WTC11 (cell line): Measurements from ENCODE around the gene ACSBG1. TPM values are rescaled to one million over a fixed set of nuclear protein-coding genes. Genes with fewer than 3 reads are reported as not detected.

ENCODE experiments used
- ATAC-seq: fragments of 200-7000 bp; cut with Tn5 transposase; 2 replicates; pipeline ENCODE4 v1.10.0; 2021; ENCODE audit warnings: mild to moderate bottlenecking, moderate library complexity
- CTCF ChIA-PET: fragments of 300-600 bp; sonication (Branson Sonifier 250); formaldehyde crosslinking; loops from one replicate; lab custom pipeline; 2021; ENCODE audit warnings: antibody characterized with exemption; lab: Charles Lee
- POLR2A ChIA-PET: fragments of 350-600 bp; sonication (Branson Sonifier 250); formaldehyde crosslinking; loops from one replicate; lab custom pipeline; 2021; ENCODE audit warnings: antibody characterized with exemption; lab: Charles Lee
- DNase-seq: peaks from one replicate; pipeline ENCODE4 v3.0.0; 2021; ENCODE audit warnings: low spot score
- H3K27ac Mint-ChIP-seq: 2 replicates; pipeline ENCODE4 v1.8.0; 2021; ENCODE audit warnings: mixed read lengths
- H3K27me3 Mint-ChIP-seq: 2 replicates; pipeline ENCODE4 v1.8.0; 2021; ENCODE audit warnings: low read depth, mild to moderate bottlenecking, moderate library complexity, mixed read lengths
- H3K36me3 Mint-ChIP-seq: 2 replicates; pipeline ENCODE4 v1.8.0; 2021; ENCODE audit warnings: mixed read lengths
- H3K4me1 Mint-ChIP-seq: 2 replicates; pipeline ENCODE4 v1.8.0; 2022; ENCODE audit warnings: mixed read lengths
- H3K4me3 Mint-ChIP-seq: 2 replicates; pipeline ENCODE4 v1.8.0; 2021; ENCODE audit warnings: mild to moderate bottlenecking, moderate library complexity, mixed read lengths
- H3K9me3 Mint-ChIP-seq: 2 replicates; pipeline ENCODE4 v1.8.0; 2021; ENCODE audit warnings: mixed read lengths
- ATF1 ChIP-seq: sonication (generic); formaldehyde crosslinking; IDR thresholded peaks from 2 replicates; pipeline ENCODE4 v1.8.1; 2023; ENCODE audit warnings: mild to moderate bottlenecking, moderate library complexity, missing genetic modification reagents
- CREM ChIP-seq: sonication (generic); formaldehyde crosslinking; IDR thresholded peaks from 2 replicates; pipeline ENCODE4 v1.8.1; 2022; ENCODE audit warnings: mild to moderate bottlenecking, missing genetic modification reagents, moderate library complexity
- FOXK1 ChIP-seq: sonication (generic); formaldehyde crosslinking; IDR thresholded peaks from 2 replicates; pipeline ENCODE4 v1.8.0; 2022; ENCODE audit warnings: mild to moderate bottlenecking, moderate library complexity, missing genetic modification reagents
- GTF2I ChIP-seq: fragments of 250-450 bp; sonication (Bioruptor Pico); conservative IDR thresholded peaks from 2 replicates; pipeline ENCODE4 v1.4.0; 2021; ENCODE audit warnings: mild to moderate bottlenecking
- KAT7 ChIP-seq: sonication (generic); formaldehyde crosslinking; IDR thresholded peaks from 2 replicates; pipeline ENCODE4 v1.8.1; 2023; ENCODE audit warnings: missing genetic modification reagents, mild to moderate bottlenecking, borderline replicate concordance
- MXD4 ChIP-seq: fragments of 250-450 bp; sonication (Bioruptor Pico); IDR thresholded peaks from 2 replicates; pipeline ENCODE4 v1.8.0; 2021; ENCODE audit warnings: mild to moderate bottlenecking, moderate library complexity, borderline replicate concordance
- NFATC4 ChIP-seq: fragments of 250-450 bp; sonication (Bioruptor Pico); IDR thresholded peaks from 2 replicates; pipeline ENCODE4 v1.9.0; 2021; ENCODE audit warnings: mild to moderate bottlenecking
- RORB ChIP-seq: fragments of 250-450 bp; sonication (Bioruptor Pico); IDR thresholded peaks from 2 replicates; pipeline ENCODE4 v1.9.0; 2021; ENCODE audit warnings: mild to moderate bottlenecking
- SMAD3 ChIP-seq: sonication (generic); formaldehyde crosslinking; IDR thresholded peaks from 2 replicates; pipeline ENCODE4 v1.8.0; 2022; ENCODE audit warnings: missing genetic modification reagents, mild to moderate bottlenecking, borderline replicate concordance
- SMAD4 ChIP-seq: sonication (generic); formaldehyde crosslinking; IDR thresholded peaks from 2 replicates; pipeline ENCODE4 v1.8.0; 2022; ENCODE audit warnings: mild to moderate bottlenecking, missing genetic modification reagents
- ZNF121 ChIP-seq: sonication (generic); formaldehyde crosslinking; IDR thresholded peaks from 2 replicates; pipeline ENCODE4 v1.8.0; 2023; ENCODE audit warnings: missing genetic modification reagents
- ZNF317 ChIP-seq: sonication (generic); formaldehyde crosslinking; IDR thresholded peaks from 2 replicates; pipeline ENCODE4 v1.8.1; 2023; ENCODE audit warnings: low read depth, mild to moderate bottlenecking, moderate library complexity, missing genetic modification reagents, borderline replicate concordance
- total RNA-seq: library from RNA; stranded (reverse); gene quantifications from 3 replicates; pipeline ENCODE4 v1.2.3, GENCODE V29; 2021
- TF ChIP-seq, protein P1 (sequence below): sonication (generic); formaldehyde crosslinking; IDR thresholded peaks from 2 replicates; pipeline ENCODE4 v1.8.1; 2023; ENCODE audit warnings: mild to moderate bottlenecking, missing genetic modification reagents
- TF ChIP-seq, protein P2 (sequence below): sonication (generic); formaldehyde crosslinking; conservative IDR thresholded peaks from 2 replicates; pipeline ENCODE4 v1.8.1; 2022; ENCODE audit warnings: mild to moderate bottlenecking, missing genetic modification reagents
- TF ChIP-seq, protein P3 (sequence below): sonication (generic); formaldehyde crosslinking; IDR thresholded peaks from 2 replicates; pipeline ENCODE4 v1.8.1; 2023; ENCODE audit warnings: mild to moderate bottlenecking, missing genetic modification reagents, borderline replicate concordance
- TF ChIP-seq, protein P4 (sequence below): sonication (generic); formaldehyde crosslinking; IDR thresholded peaks from 2 replicates; pipeline ENCODE4 v1.8.0; 2022; ENCODE audit warnings: mild to moderate bottlenecking, missing genetic modification reagents
- TF ChIP-seq, protein P5 (sequence below): sonication (generic); formaldehyde crosslinking; IDR thresholded peaks from 2 replicates; pipeline ENCODE4 v1.8.0; 2023; ENCODE audit warnings: mild to moderate bottlenecking, missing genetic modification reagents

The ACSBG1 gene
- total RNA-seq, 1 experiment from 2014 or later = 5.8 TPM

DNA sequence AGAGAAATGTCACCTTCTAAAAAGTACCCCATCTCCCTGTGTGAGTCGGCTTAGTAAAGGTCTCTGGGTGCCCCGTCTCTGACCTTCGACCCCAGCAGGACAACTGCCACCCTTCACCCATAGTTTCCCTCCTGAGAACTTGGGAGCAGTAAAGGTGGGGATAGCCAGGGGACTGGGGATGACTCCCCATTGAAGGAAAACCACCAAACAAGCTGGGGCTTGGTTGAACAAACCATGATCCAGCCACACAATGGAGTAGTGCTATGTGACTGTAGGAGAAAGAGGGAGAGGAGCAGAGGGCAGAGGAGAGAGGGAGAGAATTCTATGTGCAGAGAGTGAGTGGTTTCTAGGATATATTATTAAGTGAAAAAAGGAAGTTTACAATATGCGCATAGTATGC is 51.5 kb downstream of the ACSBG1 start:
- H3K4me1 Mint-ChIP-seq = peaks cover 7% of the 10 kb centered on the region
- no peaks in the 10 kb centered on the region for H3K9me3 Mint-ChIP-seq
- H3K36me3 Mint-ChIP-seq = no peaks in the 10 kb centered on the region
- ChIA-PET CTCF (interaction anchor here (1.0 to 1.5 kb wide), 2 partner anchors 13 to 51 kb away, joined by 3 to 4 read pairs; no protein-coding TSS in a partner anchor), POLR2A (no interaction called here)
- no peak overlapping the region for H3K4me3 Mint-ChIP-seq
- peak overlapping the region; percentile 81 for H3K27ac Mint-ChIP-seq
- ATAC-seq (no peak), DNase-seq (no peak)
- no peak for TF ChIP-seq GTF2I (CRISPR knock-in tag)
- TF ChIP-seq, protein P1, sequence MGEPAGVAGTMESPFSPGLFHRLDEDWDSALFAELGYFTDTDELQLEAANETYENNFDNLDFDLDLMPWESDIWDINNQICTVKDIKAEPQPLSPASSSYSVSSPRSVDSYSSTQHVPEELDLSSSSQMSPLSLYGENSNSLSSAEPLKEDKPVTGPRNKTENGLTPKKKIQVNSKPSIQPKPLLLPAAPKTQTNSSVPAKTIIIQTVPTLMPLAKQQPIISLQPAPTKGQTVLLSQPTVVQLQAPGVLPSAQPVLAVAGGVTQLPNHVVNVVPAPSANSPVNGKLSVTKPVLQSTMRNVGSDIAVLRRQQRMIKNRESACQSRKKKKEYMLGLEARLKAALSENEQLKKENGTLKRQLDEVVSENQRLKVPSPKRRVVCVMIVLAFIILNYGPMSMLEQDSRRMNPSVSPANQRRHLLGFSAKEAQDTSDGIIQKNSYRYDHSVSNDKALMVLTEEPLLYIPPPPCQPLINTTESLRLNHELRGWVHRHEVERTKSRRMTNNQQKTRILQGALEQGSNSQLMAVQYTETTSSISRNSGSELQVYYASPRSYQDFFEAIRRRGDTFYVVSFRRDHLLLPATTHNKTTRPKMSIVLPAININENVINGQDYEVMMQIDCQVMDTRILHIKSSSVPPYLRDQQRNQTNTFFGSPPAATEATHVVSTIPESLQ = no peak
- TF ChIP-seq, all 79 proteins: peak for 0
- no peaks in the 10 kb centered on the region for H3K27me3 Mint-ChIP-seq

DNA sequence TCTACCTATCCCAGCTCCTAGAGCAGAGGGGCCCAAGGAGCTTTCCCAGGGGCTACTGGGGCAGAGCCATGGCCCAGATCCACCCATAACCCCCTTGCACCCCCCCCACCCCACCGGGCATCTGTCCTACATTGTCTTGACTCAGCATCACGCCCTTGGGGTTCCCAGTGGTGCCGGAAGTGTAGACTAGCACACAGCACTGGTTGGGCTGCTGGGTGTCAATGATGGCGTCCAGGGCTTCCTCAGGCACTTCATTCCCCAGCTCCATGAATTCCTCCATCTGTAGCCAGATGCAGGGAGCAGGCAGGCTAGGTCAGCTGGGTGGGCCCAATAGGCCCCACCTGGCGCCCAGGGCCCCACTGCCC is 52.0 kb downstream of the ACSBG1 start:
- POLR2A ChIA-PET = no interaction called here
- no peak for ATAC-seq
- Mint-ChIP-seq H3K9me3 (no peaks in the 10 kb centered on the region), H3K27ac (no peak overlapping the region), H3K36me3 (no peaks in the 10 kb centered on the region), H3K4me3 (no peak overlapping the region), H3K4me1 (peaks cover 7% of the 10 kb centered on the region), H3K27me3 (no peaks in the 10 kb centered on the region)
- no peak for DNase-seq
- TF ChIP-seq, protein P2, sequence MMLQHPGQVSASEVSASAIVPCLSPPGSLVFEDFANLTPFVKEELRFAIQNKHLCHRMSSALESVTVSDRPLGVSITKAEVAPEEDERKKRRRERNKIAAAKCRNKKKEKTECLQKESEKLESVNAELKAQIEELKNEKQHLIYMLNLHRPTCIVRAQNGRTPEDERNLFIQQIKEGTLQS = no peak
- TF ChIP-seq MXD4 (CRISPR knock-in tag) (no peak), ATF1 (CRISPR knock-in tag) (no peak), RORB (CRISPR knock-in tag) (no peak), ZNF317 (CRISPR knock-in tag) (no peak), NFATC4 (CRISPR knock-in tag) (no peak), SMAD4 (CRISPR knock-in tag) (no peak), CREM (CRISPR knock-in tag) (no peak), ZNF121 (CRISPR knock-in tag) (no peak), KAT7 (CRISPR knock-in tag) (no peak), SMAD3 (CRISPR knock-in tag) (no peak), FOXK1 (CRISPR knock-in tag) (no peak)
- TF ChIP-seq, protein P3, sequence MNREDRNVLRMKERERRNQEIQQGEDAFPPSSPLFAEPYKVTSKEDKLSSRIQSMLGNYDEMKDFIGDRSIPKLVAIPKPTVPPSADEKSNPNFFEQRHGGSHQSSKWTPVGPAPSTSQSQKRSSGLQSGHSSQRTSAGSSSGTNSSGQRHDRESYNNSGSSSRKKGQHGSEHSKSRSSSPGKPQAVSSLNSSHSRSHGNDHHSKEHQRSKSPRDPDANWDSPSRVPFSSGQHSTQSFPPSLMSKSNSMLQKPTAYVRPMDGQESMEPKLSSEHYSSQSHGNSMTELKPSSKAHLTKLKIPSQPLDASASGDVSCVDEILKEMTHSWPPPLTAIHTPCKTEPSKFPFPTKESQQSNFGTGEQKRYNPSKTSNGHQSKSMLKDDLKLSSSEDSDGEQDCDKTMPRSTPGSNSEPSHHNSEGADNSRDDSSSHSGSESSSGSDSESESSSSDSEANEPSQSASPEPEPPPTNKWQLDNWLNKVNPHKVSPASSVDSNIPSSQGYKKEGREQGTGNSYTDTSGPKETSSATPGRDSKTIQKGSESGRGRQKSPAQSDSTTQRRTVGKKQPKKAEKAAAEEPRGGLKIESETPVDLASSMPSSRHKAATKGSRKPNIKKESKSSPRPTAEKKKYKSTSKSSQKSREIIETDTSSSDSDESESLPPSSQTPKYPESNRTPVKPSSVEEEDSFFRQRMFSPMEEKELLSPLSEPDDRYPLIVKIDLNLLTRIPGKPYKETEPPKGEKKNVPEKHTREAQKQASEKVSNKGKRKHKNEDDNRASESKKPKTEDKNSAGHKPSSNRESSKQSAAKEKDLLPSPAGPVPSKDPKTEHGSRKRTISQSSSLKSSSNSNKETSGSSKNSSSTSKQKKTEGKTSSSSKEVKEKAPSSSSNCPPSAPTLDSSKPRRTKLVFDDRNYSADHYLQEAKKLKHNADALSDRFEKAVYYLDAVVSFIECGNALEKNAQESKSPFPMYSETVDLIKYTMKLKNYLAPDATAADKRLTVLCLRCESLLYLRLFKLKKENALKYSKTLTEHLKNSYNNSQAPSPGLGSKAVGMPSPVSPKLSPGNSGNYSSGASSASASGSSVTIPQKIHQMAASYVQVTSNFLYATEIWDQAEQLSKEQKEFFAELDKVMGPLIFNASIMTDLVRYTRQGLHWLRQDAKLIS = no peak
- TF ChIP-seq, protein P4, sequence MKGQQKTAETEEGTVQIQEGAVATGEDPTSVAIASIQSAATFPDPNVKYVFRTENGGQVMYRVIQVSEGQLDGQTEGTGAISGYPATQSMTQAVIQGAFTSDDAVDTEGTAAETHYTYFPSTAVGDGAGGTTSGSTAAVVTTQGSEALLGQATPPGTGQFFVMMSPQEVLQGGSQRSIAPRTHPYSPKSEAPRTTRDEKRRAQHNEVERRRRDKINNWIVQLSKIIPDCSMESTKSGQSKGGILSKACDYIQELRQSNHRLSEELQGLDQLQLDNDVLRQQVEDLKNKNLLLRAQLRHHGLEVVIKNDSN = no peak
- TF ChIP-seq, protein P5, sequence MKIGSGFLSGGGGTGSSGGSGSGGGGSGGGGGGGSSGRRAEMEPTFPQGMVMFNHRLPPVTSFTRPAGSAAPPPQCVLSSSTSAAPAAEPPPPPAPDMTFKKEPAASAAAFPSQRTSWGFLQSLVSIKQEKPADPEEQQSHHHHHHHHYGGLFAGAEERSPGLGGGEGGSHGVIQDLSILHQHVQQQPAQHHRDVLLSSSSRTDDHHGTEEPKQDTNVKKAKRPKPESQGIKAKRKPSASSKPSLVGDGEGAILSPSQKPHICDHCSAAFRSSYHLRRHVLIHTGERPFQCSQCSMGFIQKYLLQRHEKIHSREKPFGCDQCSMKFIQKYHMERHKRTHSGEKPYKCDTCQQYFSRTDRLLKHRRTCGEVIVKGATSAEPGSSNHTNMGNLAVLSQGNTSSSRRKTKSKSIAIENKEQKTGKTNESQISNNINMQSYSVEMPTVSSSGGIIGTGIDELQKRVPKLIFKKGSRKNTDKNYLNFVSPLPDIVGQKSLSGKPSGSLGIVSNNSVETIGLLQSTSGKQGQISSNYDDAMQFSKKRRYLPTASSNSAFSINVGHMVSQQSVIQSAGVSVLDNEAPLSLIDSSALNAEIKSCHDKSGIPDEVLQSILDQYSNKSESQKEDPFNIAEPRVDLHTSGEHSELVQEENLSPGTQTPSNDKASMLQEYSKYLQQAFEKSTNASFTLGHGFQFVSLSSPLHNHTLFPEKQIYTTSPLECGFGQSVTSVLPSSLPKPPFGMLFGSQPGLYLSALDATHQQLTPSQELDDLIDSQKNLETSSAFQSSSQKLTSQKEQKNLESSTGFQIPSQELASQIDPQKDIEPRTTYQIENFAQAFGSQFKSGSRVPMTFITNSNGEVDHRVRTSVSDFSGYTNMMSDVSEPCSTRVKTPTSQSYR (CRISPR knock-in tag) = no peak
- CTCF ChIA-PET = interaction anchor here (1.0 to 2.3 kb wide), 5 partner anchors 13 to 182 kb away, joined by 3 to 9 read pairs (median 5); partner anchors contain the start of gene CIB2
